Pons (tissue), 1 donor: Measurements from ENCODE around the gene OR10S1.
"Not testable (repeated sequence)": the region's sequence is repeated elsewhere in the genome, so short reads cannot be mapped to it uniquely, and the experiment has no call there.

ENCODE experiments used
- DNase-seq: peaks from one replicate; pipeline ENCODE4 v3.0.0-alpha.2; 2016; ENCODE audit warnings: low spot score

The OR10S1 gene

GRCh38 chr11:123977731-123978347 lies at the start of gene OR10S1:
TSS of gene OR10S1 (minus strand) at chr11:123977781. CDS start at chr11:123977664, 117 bp downstream.
- DNase-seq: no peak

- no peak for DNase-seq
Measured at GRCh38 chr11:124026498-124026897, 48.9 kb upstream of the OR10S1 start, which contains the start of gene OR10G8. TSS of gene OR10G8 (plus strand) at chr11:124026798. CDS start at chr11:124029623, 2,825 bp downstream.

GRCh38 chr11:124015837-124016236 lies 38.3 kb upstream of the OR10S1 start:
- not testable (repeated sequence) for DNase-seq

GRCh38 chr11:124012697-124013096 lies 35.1 kb upstream of the OR10S1 start, which contains the start of gene OR10G4:
TSS of gene OR10G4 (plus strand) at chr11:124012997. CDS start at chr11:124015575, 2,578 bp downstream.
- no peak for DNase-seq

- DNase-seq: no peak
Measured at GRCh38 chr11:123995119-123995518, 17.5 kb upstream of the OR10S1 start, which contains the start of gene OR10G6. TSS of gene OR10G6 (minus strand) at chr11:123995161. CDS start at chr11:123995161, 0 bp downstream.

- no peak for DNase-seq
Measured at GRCh38 chr11:123979311-123979710, 1.7 kb upstream of the OR10S1 start.

- DNase-seq: no peak
Measured at GRCh38 chr11:123976770-123977560, 616 bp downstream of the OR10S1 start.

GRCh38 chr11:123973816-123974215 lies 3.8 kb downstream of the OR10S1 start:
- DNase-seq: no peak

GRCh38 chr11:123956752-123957151 lies 20.8 kb downstream of the OR10S1 start:
- no peak for DNase-seq

- DNase-seq: no peak
Measured at GRCh38 chr11:123945132-123945531, 32.4 kb downstream of the OR10S1 start.

GRCh38 chr11:123943738-123944137 lies 33.8 kb downstream of the OR10S1 start, which contains the start of gene OR6T1:
TSS of gene OR6T1 (minus strand) at chr11:123943838. CDS start at chr11:123943838, 0 bp downstream.
- no peak for DNase-seq

GRCh38 chr11:123942413-123942812 lies 35.2 kb downstream of the OR10S1 start:
- no peak for DNase-seq

- DNase-seq: no peak
Measured at GRCh38 chr11:123939317-123939716, 38.3 kb downstream of the OR10S1 start, which contains the start of gene OR4D5. TSS of gene OR4D5 (plus strand) at chr11:123939617. CDS start at chr11:123939617, 0 bp downstream.
